ENCODE measurements around the gene DNAJC17. TPM values are rescaled to one million over a fixed set of nuclear protein-coding genes. Genes with fewer than 3 reads are reported as not detected.
A peak's percentile ranks its signal among the peaks of the same experiment; 100 is the strongest.

The DNAJC17 gene
- total RNA-seq, 1 experiment from 2014 or later, result 53.5 TPM

- DNase-seq (ENCODE audit: low spot score), result no peak
Observed at GRCh38 chr15:40792394-40792793, 14.9 kb downstream of the DNAJC17 start.

- no peak for DNase-seq (ENCODE audit: low spot score)
Observed at GRCh38 chr15:40790718-40791117, 16.6 kb downstream of the DNAJC17 start.

- no peak for DNase-seq (ENCODE audit: low spot score)
Observed at GRCh38 chr15:40789999-40790398, 17.3 kb downstream of the DNAJC17 start.

- no peak for DNase-seq (ENCODE audit: low spot score)
Observed at GRCh38 chr15:40789119-40789518, 18.2 kb downstream of the DNAJC17 start.

GRCh38 chr15:40787991-40788390 is 19.3 kb downstream of the DNAJC17 start:
- DNase-seq (ENCODE audit: low spot score), result no peak

GRCh38 chr15:40787344-40787841 is 19.9 kb downstream of the DNAJC17 start:
- peak; percentile 99 for DNase-seq (ENCODE audit: low spot score)

GRCh38 chr15:40785814-40786213 is 21.5 kb downstream of the DNAJC17 start:
- peak; percentile 69 for DNase-seq (ENCODE audit: low spot score)

GRCh38 chr15:40785164-40785563 is 22.1 kb downstream of the DNAJC17 start:
- peak; percentile 48 for DNase-seq (ENCODE audit: low spot score)

- DNase-seq (ENCODE audit: low spot score), result peak; percentile 98
Observed at GRCh38 chr15:40782609-40783227, 24.6 kb downstream of the DNAJC17 start.

- peak; percentile 96 for DNase-seq (ENCODE audit: low spot score)
Observed at GRCh38 chr15:40776537-40777141, 30.6 kb downstream of the DNAJC17 start.

GRCh38 chr15:40775740-40776536 is 31.3 kb downstream of the DNAJC17 start:
- DNase-seq (ENCODE audit: low spot score), result no peak

- DNase-seq (ENCODE audit: low spot score), result no peak
Observed at GRCh38 chr15:40775007-40775406, 32.3 kb downstream of the DNAJC17 start.

GRCh38 chr15:40773902-40774301 is 33.4 kb downstream of the DNAJC17 start:
- DNase-seq (ENCODE audit: low spot score), result no peak

- DNase-seq (ENCODE audit: low spot score), result no peak
Observed at GRCh38 chr15:40773496-40773895, 33.8 kb downstream of the DNAJC17 start.

GRCh38 chr15:40772014-40772413 is 35.3 kb downstream of the DNAJC17 start:
- DNase-seq (ENCODE audit: low spot score), result no peak

GRCh38 chr15:40771242-40771641 is 36.0 kb downstream of the DNAJC17 start:
- no peak for DNase-seq (ENCODE audit: low spot score)

- no peak for DNase-seq (ENCODE audit: low spot score)
Observed at GRCh38 chr15:40770147-40770721, 37.0 kb downstream of the DNAJC17 start.

GRCh38 chr15:40769274-40770146 is 37.8 kb downstream of the DNAJC17 start, which contains the start of gene C15orf62:
Gene C15orf62 (plus strand): TSS chr15:40769980. CDS start chr15:40770496, 516 bp downstream.
- DNase-seq (ENCODE audit: low spot score), result peak; percentile 97

- no peak for DNase-seq (ENCODE audit: low spot score)
Observed at GRCh38 chr15:40768521-40769273, 38.6 kb downstream of the DNAJC17 start.

GRCh38 chr15:40767838-40768500 is 39.3 kb downstream of the DNAJC17 start:
- DNase-seq (ENCODE audit: low spot score), result no peak
